OCI-LY7 (cell line): ENCODE results near the gene CHD9NB. TPM values are rescaled to one million over a fixed set of nuclear protein-coding genes. Genes with fewer than 3 reads are reported as not detected.

ENCODE experiments used
- BruUV-seq: library from RNA; stranded (reverse); fragments of 400-500 nt; replicated peaks from 2 replicates; lab custom pipeline; 2021; lab: Mats Ljungman, UMichigan
- CTCF ChIA-PET: fragments of 300-600 bp; sonication (Branson Sonifier 250); formaldehyde crosslinking; loops from one replicate; lab custom pipeline; 2022; ENCODE audit warnings: antibody characterized with exemption; ENCODE audit not compliant: unreplicated experiment; lab: Charles Lee
- POLR2A ChIA-PET: fragments of 300-600 bp; sonication (Branson Sonifier 250); formaldehyde crosslinking; loops from one replicate; lab custom pipeline; 2022; ENCODE audit warnings: antibody characterized with exemption; lab: Charles Lee
- DNase-seq: peaks from one replicate; pipeline ENCODE4 v3.0.0-alpha.2; 2015; ENCODE audit warnings: low spot score
- H2AFZ ChIP-seq: fragments of 200-600 bp; sonication (generic), shearing (Covaris generic); 2 replicates; pipeline ENCODE4 v1.6.1; 2014; ENCODE audit warnings: mild to moderate bottlenecking, antibody characterized with exemption, low read length, moderate library complexity
- H3K27ac ChIP-seq: fragments of 200-600 bp; sonication (generic); 2 replicates; pipeline ENCODE4 v1.5.1; 2014; ENCODE audit warnings: mixed run types, low read depth, mild to moderate bottlenecking, moderate library complexity, low read length, inconsistent platforms; ENCODE audit not compliant: poor library complexity, severe bottlenecking
- H3K36me3 ChIP-seq: fragments of 200-600 bp; sonication (generic); 2 replicates; pipeline ENCODE4 v1.6.1; 2014; ENCODE audit warnings: mild to moderate bottlenecking, antibody characterized with exemption, low read length, moderate library complexity, mixed read lengths; ENCODE audit not compliant: insufficient read depth
- H3K4me1 ChIP-seq: fragments of 200-600 bp; sonication (generic); 2 replicates; pipeline ENCODE4 v1.5.1; 2014; ENCODE audit warnings: mild to moderate bottlenecking, low read length; ENCODE audit not compliant: insufficient read depth, poor library complexity, severe bottlenecking
- H3K4me2 ChIP-seq: fragments of 200-600 bp; sonication (generic); 2 replicates; pipeline ENCODE4 v1.6.1; 2014; ENCODE audit warnings: mild to moderate bottlenecking, low read length
- H3K4me3 ChIP-seq: fragments of 200-600 bp; sonication (generic); 2 replicates; pipeline ENCODE4 v1.5.1; 2014; ENCODE audit warnings: mild to moderate bottlenecking, low read depth, low read length; ENCODE audit not compliant: poor library complexity, severe bottlenecking
- H3K79me2 ChIP-seq: fragments of 200-600 bp; sonication (generic); 2 replicates; pipeline ENCODE4 v1.6.1; 2016; ENCODE audit warnings: low read depth, mild to moderate bottlenecking, low read length, moderate library complexity, mixed read lengths; ENCODE audit not compliant: insufficient read depth
- H3K9me2 ChIP-seq: fragments of 200-600 bp; sonication (generic); 2 replicates; pipeline ENCODE4 v1.6.1; 2016; ENCODE audit warnings: mild to moderate bottlenecking, low read length, mixed read lengths; ENCODE audit not compliant: insufficient read depth
- H3K9me3 ChIP-seq: fragments of 200-600 bp; sonication (generic); 2 replicates; pipeline ENCODE4 v1.6.1; 2014; ENCODE audit warnings: mild to moderate bottlenecking, mixed run types, low read length, mixed read lengths
- H4K20me1 ChIP-seq: fragments of 200-600 bp; sonication (generic); 2 replicates; pipeline ENCODE4 v1.6.1; 2014; ENCODE audit warnings: mild to moderate bottlenecking, antibody characterized with exemption, low read length, moderate library complexity, mixed read lengths; ENCODE audit not compliant: insufficient read depth
- CTCF ChIP-seq: fragments of 200-600 bp; sonication (generic); conservative IDR thresholded peaks from 2 replicates; pipeline ENCODE4 v1.5.1; 2014; ENCODE audit warnings: mild to moderate bottlenecking, antibody characterized with exemption, low read length, moderate library complexity, mixed read lengths
- EZH2phosphoT487 ChIP-seq: fragments of 200-600 bp; sonication (generic); IDR thresholded peaks from 2 replicates; pipeline ENCODE4 v1.6.1; 2018; ENCODE audit warnings: low read depth, borderline replicate concordance, mild to moderate bottlenecking, mixed run types, antibody characterized with exemption, low read length, moderate library complexity, mixed read lengths
- intact Hi-C: fragments of 100-400 bp; cut with micrococcal nuclease; formaldehyde crosslinking; loops from one replicate; pipeline ENCODE4 v1.10.0; 2022; ENCODE audit not compliant: unreplicated experiment
- total RNA-seq, 2 experiments: library from RNA; depleted of rRNA in 1 of 2; stranded (reverse); fragments of >200 nt in 1 of 2; shearing (Covaris generic) in 1 of 2; gene quantifications; 2 replicates each; pipeline ENCODE4 v1.2.3, GENCODE V29; 2014 to 2022

The CHD9NB gene
- total RNA-seq, 2 experiments from 2014 or later = not detected

DNA sequence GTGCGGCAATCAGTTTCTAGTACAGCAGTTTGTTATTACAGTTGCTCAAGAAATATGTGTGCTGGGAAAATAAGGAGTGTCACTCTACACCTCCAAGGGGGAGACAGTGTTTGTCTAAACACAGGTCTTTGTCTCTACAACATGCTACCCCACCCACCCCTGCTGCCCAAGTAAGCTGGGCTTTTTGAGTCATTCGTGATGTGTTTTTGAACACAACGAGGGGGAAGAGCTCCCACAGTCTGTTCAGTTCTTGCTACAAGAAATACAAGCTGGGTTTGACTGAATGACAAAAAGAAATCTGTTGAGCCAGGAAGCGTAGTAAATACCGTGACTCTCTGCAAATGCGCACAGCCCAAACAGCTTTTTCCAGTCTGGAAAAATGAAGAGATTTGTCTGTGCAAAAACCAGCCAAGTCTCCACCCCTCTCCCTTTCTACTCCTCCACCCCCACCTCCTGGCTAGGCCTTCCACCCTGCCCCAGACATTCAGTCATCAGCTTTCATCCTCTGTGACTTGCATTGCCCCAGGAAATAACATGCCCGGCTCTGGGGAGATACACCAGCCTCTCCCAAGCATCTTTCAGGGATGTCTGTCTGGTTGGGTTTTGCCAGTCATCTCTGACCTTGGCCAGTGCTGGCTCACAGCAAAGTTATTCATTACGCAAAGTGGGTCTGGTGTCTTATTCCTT lies 27.8 kb upstream of the CHD9NB start:
- CTCF ChIA-PET = interaction anchor here (0.6 to 1.3 kb wide), 2 partner anchors 17 to 61 kb away, joined by 3 to 4 read pairs; no protein-coding TSS in a partner anchor
- peaks cover 55% of the 10 kb centered on the region for H3K36me3 ChIP-seq
- H3K4me3 ChIP-seq = no peak overlapping the region
- H3K27ac ChIP-seq = no peak overlapping the region
- H2AFZ ChIP-seq = no peak overlapping the region
- H3K9me3 ChIP-seq = peaks cover 9% of the 10 kb centered on the region; the same call in 1 of the 2 replicates
- H3K4me2 ChIP-seq = no peak overlapping the region
- POLR2A ChIA-PET = interaction anchor here (0.7 to 1.3 kb wide), 6 partner anchors 10 to 41 kb away, joined by 3 read pairs; no protein-coding TSS in a partner anchor
- DNase-seq = no peak
- H3K79me2 ChIP-seq = peaks cover 56% of the 10 kb centered on the region
- H4K20me1 ChIP-seq = no peaks in the 10 kb centered on the region
- H3K9me2 ChIP-seq = no peaks in the 10 kb centered on the region
- TF ChIP-seq EZH2phosphoT487 = no peak
- TF ChIP-seq CTCF = no peak
- no TSS peak for BruUV-seq
- peaks cover 15% of the 10 kb centered on the region for H3K4me1 ChIP-seq
- intact Hi-C loops = no loop called here

- Histone ChIP-seq H3K4me1 (peaks cover 12% of the 10 kb centered on the region), H2AFZ (no peak overlapping the region), H4K20me1 (no peaks in the 10 kb centered on the region), H3K27ac (no peak overlapping the region), H3K9me3 (peaks cover 21% of the 10 kb centered on the region; the same call in 1 of the 2 replicates), H3K79me2 (peaks cover 69% of the 10 kb centered on the region), H3K4me3 (no peak overlapping the region), H3K36me3 (peaks cover 67% of the 10 kb centered on the region), H3K4me2 (no peak overlapping the region), H3K9me2 (no peaks in the 10 kb centered on the region)
- BruUV-seq = no TSS peak
- ChIA-PET POLR2A (interaction anchor here (0.7 to 1.4 kb wide), 7 partner anchors 10 to 366 kb away, joined by 3 to 6 read pairs (median 3); no protein-coding TSS in a partner anchor), CTCF (interaction anchor here (0.6 to 1.3 kb wide), 3 partner anchors 15 to 51 kb away, joined by 3 read pairs; no protein-coding TSS in a partner anchor)
- no peak for DNase-seq
- intact Hi-C loops = no loop called here
- TF ChIP-seq EZH2phosphoT487 (no peak), CTCF (no peak)
Measured at GRCh38 chr16:53078765-53079485, 26.2 kb upstream of the CHD9NB start.
